H1 (cell line): Measurements from ENCODE around the gene GALNT13. TPM values are rescaled to one million over a fixed set of nuclear protein-coding genes. Genes with fewer than 3 reads are reported as not detected.
A peak's percentile ranks its signal among the peaks of the same experiment; 100 is the strongest.

ENCODE experiments used
- CTCF ChIA-PET: fragments of 300-600 bp; sonication (Branson Sonifier 250); formaldehyde crosslinking; loops from one replicate; lab custom pipeline; 2021; ENCODE audit not compliant: partially characterized antibody; lab: Charles Lee
- POLR2A ChIA-PET: fragments of 300-600 bp; sonication (Branson Sonifier 250); formaldehyde crosslinking; loops from one replicate; lab custom pipeline; 2021; ENCODE audit warnings: inconsistent platforms; ENCODE audit not compliant: partially characterized antibody; lab: Charles Lee
- DNase-seq, 2 experiments: peaks; one replicate each; pipeline versions ENCODE4 v3.0.0 to v3.0.0-alpha.2; 2010 to 2022; ENCODE audit warnings: low spot score in 2 of 2, low read depth in 1 of 2, mixed read lengths in 1 of 2
- FAIRE-seq: peaks from 2 replicates; lab custom pipeline; 2011; peaks lifted over from hg19 to GRCh38; lab: Jason Lieb, UNC
- H2AFZ ChIP-seq: 2 replicates; pipeline ENCODE4 v1.8.1; 2012; ENCODE audit warnings: low read length, inconsistent platforms
- H2AK5ac ChIP-seq: 2 replicates; pipeline ENCODE4 v1.6.1; 2013; ENCODE audit warnings: low read depth, low read length
- H2BK120ac ChIP-seq: replicated peaks from 2 replicates; pipeline ENCODE3; 2013; ENCODE audit warnings: low read depth, low read length, inconsistent platforms
- H2BK12ac ChIP-seq: 2 replicates; pipeline ENCODE4 v1.6.1; 2013; ENCODE audit warnings: low read depth, low read length
- H2BK15ac ChIP-seq: 2 replicates; pipeline ENCODE4 v1.6.1; 2013; ENCODE audit warnings: low read length
- H2BK20ac ChIP-seq: 2 replicates; pipeline ENCODE4 v1.6.1; 2013; ENCODE audit warnings: low read length
- H2BK5ac ChIP-seq: 2 replicates; pipeline ENCODE4 v1.6.1; 2013; ENCODE audit warnings: low read depth, low read length
- H3K14ac ChIP-seq: 2 replicates; pipeline ENCODE4 v1.6.1; 2013; ENCODE audit warnings: inconsistent platforms; ENCODE audit not compliant: insufficient read length
- H3K18ac ChIP-seq: 2 replicates; pipeline ENCODE4 v1.6.1; 2013; ENCODE audit warnings: low read length; ENCODE audit errors: extremely low read depth
- H3K23ac ChIP-seq: 2 replicates; pipeline ENCODE4 v1.6.1; 2013; ENCODE audit warnings: inconsistent platforms; ENCODE audit not compliant: insufficient read length
- H3K23me2 ChIP-seq: 2 replicates; pipeline ENCODE4 v1.6.1; 2013; ENCODE audit warnings: low read depth, low read length
- H3K27ac ChIP-seq: 2 replicates; pipeline ENCODE4 v1.6.1; 2011; ENCODE audit warnings: low read depth, low read length, inconsistent platforms
- H3K27me3 ChIP-seq, 4 experiments: replicated peaks in 1 of 4; 1 replicate in 1 of 4; 2 replicates in 3 of 4; pipeline versions ENCODE4 v1.6.1 to v1.8.1; 2011 to 2013; ENCODE audit warnings: low read length in 3 of 4, mild to moderate bottlenecking in 3 of 4, inconsistent platforms in 2 of 4, mixed read lengths in 2 of 4, moderate library complexity in 1 of 4; ENCODE audit not compliant: control insufficient read depth in 3 of 4, insufficient read depth in 3 of 4; ENCODE audit errors: extremely low read depth in 1 of 4
- H3K36me3 ChIP-seq, 4 experiments: 2 replicates each; pipeline versions ENCODE4 v1.6.1 to v1.8.1; 2011 to 2013; ENCODE audit warnings: mild to moderate bottlenecking in 4 of 4, low read length in 3 of 4, moderate library complexity in 2 of 4, control low read depth in 1 of 4, inconsistent platforms in 1 of 4; ENCODE audit not compliant: insufficient read depth in 4 of 4, control insufficient read depth in 2 of 4
- H3K4ac ChIP-seq: replicated peaks from 2 replicates; pipeline ENCODE3; 2013; ENCODE audit warnings: low read length, low read depth, mixed read lengths, inconsistent platforms; ENCODE audit not compliant: insufficient read length
- H3K4me1 ChIP-seq, 4 experiments: replicated peaks in 1 of 4; 1 replicate in 1 of 4; 2 replicates in 3 of 4; pipeline versions ENCODE4 v1.6.1 to v1.8.1; 2011 to 2013; ENCODE audit warnings: low read length in 3 of 4, inconsistent platforms in 2 of 4, mixed read lengths in 1 of 4; ENCODE audit not compliant: insufficient read depth in 4 of 4, control insufficient read depth in 3 of 4
- H3K4me2 ChIP-seq, 2 experiments: 2 replicates each; pipeline versions ENCODE4 v1.6.1 to v1.8.1; 2011 to 2013; ENCODE audit warnings: low read depth in 2 of 2, low read length in 2 of 2, control low read depth in 1 of 2, inconsistent platforms in 1 of 2, mild to moderate bottlenecking in 1 of 2; ENCODE audit not compliant: insufficient read depth in 1 of 2
- H3K4me3 ChIP-seq, 4 experiments: fragments of 200-600, 300-600 bp in 1 of 4; sonication (generic), shearing (Covaris generic), sonication (Bioruptor Twin) in 1 of 4; 2 replicates each; pipeline versions ENCODE4 v1.5.1 to v1.8.1; 2011 to 2016; ENCODE audit warnings: low read length in 4 of 4, low read depth in 3 of 4, control low read depth in 2 of 4, inconsistent platforms in 2 of 4, mild to moderate bottlenecking in 2 of 4, mixed read lengths in 1 of 4, moderate library complexity in 1 of 4; ENCODE audit not compliant: insufficient read depth in 2 of 4; ENCODE audit errors: extremely low read depth in 1 of 4
- H3K56ac ChIP-seq: replicated peaks from 2 replicates; pipeline ENCODE3; 2013; ENCODE audit warnings: low read depth, mild to moderate bottlenecking, mixed read lengths, low read length, inconsistent platforms; ENCODE audit not compliant: insufficient read length
- H3K79me1 ChIP-seq: 2 replicates; pipeline ENCODE4 v1.6.1; 2013; ENCODE audit warnings: low read depth, low read length, control low read depth
- H3K79me2 ChIP-seq, 2 experiments: 2 replicates each; pipeline versions ENCODE4 v1.6.1 to v1.8.1; 2012 to 2013; ENCODE audit warnings: low read length in 2 of 2, mild to moderate bottlenecking in 2 of 2, inconsistent platforms in 1 of 2; ENCODE audit not compliant: insufficient read depth in 2 of 2, control insufficient read depth in 1 of 2
- H3K9ac ChIP-seq, 4 experiments: replicated peaks in 1 of 4; 1 replicate in 1 of 4; 2 replicates in 3 of 4; pipeline versions ENCODE4 v1.6.1 to v1.8.1; 2011 to 2013; ENCODE audit warnings: low read depth in 3 of 4, low read length in 3 of 4, control low read depth in 2 of 4, mild to moderate bottlenecking in 2 of 4, moderate library complexity in 2 of 4, inconsistent platforms in 1 of 4; ENCODE audit errors: extremely low read depth in 1 of 4
- H3K9me3 ChIP-seq, 2 experiments: 2 replicates each; pipeline versions ENCODE4 v1.6.1 to v1.8.1; 2012 to 2013; ENCODE audit warnings: mild to moderate bottlenecking in 2 of 2, moderate library complexity in 2 of 2, control low read depth in 1 of 2, inconsistent platforms in 1 of 2, low read depth in 1 of 2, low read length in 1 of 2, mixed read lengths in 1 of 2; ENCODE audit not compliant: insufficient read depth in 2 of 2
- H4K20me1 ChIP-seq, 2 experiments: replicated peaks in 1 of 2; 2 replicates each; pipeline versions ENCODE3 to v1.8.1; 2011 to 2013; ENCODE audit warnings: inconsistent platforms in 2 of 2, low read length in 2 of 2, mild to moderate bottlenecking in 1 of 2; ENCODE audit not compliant: insufficient read depth in 2 of 2, control insufficient read depth in 1 of 2
- H4K5ac ChIP-seq: 2 replicates; pipeline ENCODE4 v1.6.1; 2013; ENCODE audit warnings: low read length, low read depth, mixed read lengths, inconsistent platforms; ENCODE audit not compliant: insufficient read length
- H4K8ac ChIP-seq: 2 replicates; pipeline ENCODE4 v1.8.0; 2013; ENCODE audit warnings: mild to moderate bottlenecking, moderate library complexity, low read length, inconsistent platforms; ENCODE audit not compliant: insufficient read depth; ENCODE audit errors: extremely low read depth
- H4K91ac ChIP-seq: replicated peaks from 2 replicates; pipeline ENCODE3; 2013; ENCODE audit warnings: low read length, mixed read lengths, inconsistent platforms; ENCODE audit not compliant: insufficient read length
- CEBPB ChIP-seq: IDR thresholded peaks from 2 replicates; pipeline ENCODE4 v1.6.1; 2012; ENCODE audit warnings: low read depth, low read length
- HDAC6 ChIP-seq: IDR thresholded peaks from one replicate; pipeline ENCODE4 v1.7.1; 2012; ENCODE audit warnings: low read depth, mild to moderate bottlenecking, inconsistent platforms, low read length, moderate library complexity
- polyA plus RNA-seq, 7 experiments: library from polyadenylated mRNA; depleted of rRNA in 3 of 7; stranded (reverse) in 5 of 7; unstranded in 2 of 7; fragments of >200 nt in 5 of 7; fragments of 200-250 nt in 2 of 7; gene quantifications; 1 replicate in 5 of 7; 2 replicates in 1 of 7; 4 replicates in 1 of 7; pipeline versions ENCODE4 v1.2.1 to v1.2.3, GENCODE V29; 2011 to 2013; ENCODE audit warnings: missing spikeins in 2 of 7, mixed read lengths in 2 of 7
- total RNA-seq: library from RNA; stranded (reverse); fragmentation: NEBNext Ultra II Directional; extraction: Animal tissue kit (Norgen Biotek cat#: 25700); gene quantifications from 2 replicates; pipeline ENCODE4 v1.2.1, GENCODE V29; 2021

The GALNT13 gene
- total and polyA plus RNA-seq, 2 of the 8 experiments (the other 6 are each of a cell fraction or from before 2014, with no cell fraction given), result 3.2 to 9.6 TPM

DNA sequence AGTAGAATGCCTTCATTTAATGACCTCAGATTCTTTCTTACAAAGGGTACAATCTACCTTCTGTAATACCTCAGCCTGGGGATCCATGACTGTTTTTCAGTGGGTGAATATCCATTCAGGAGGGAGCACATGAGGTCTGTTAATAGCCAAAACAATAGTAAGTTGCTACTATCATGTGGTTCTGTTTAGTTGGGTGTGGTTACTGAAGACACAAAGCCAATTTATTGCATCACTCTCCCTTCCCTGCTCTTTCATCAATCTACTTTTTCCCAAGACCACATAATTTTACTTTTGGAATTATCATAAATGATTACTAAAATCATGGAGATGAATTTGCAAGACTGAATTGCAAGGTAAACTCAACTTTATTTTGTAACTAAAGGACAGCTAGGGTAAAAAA lies 254.2 kb downstream of the GALNT13 start:
- no peak overlapping the region for H3K23ac ChIP-seq
- POLR2A ChIA-PET, result no interaction called here
- TF ChIP-seq HDAC6 (no peak), CEBPB (peak; percentile 60; the same call in 1 of the 2 replicates)
- no peak overlapping the region for H3K4me3 ChIP-seq
- H3K9me3 ChIP-seq, result no peaks in the 10 kb centered on the region
- no peaks in the 10 kb centered on the region for H3K27me3 ChIP-seq
- H3K79me2 ChIP-seq, result no peaks in the 10 kb centered on the region
- no peak overlapping the region for H4K8ac ChIP-seq
- peaks cover 0 to 2% (median 0%) of the 10 kb centered on the region in 4 experiments; a peak in 1 of 7 replicates for H3K4me1 ChIP-seq
- no peak overlapping the region for H2BK12ac ChIP-seq
- no peak overlapping the region for H2BK15ac ChIP-seq
- no peak overlapping the region for H3K18ac ChIP-seq
- no peak overlapping the region for H2AFZ ChIP-seq
- no peak overlapping the region for H3K4ac ChIP-seq
- H4K5ac ChIP-seq, result no peak overlapping the region
- H3K56ac ChIP-seq, result no peak overlapping the region
- no peak overlapping the region for H2BK20ac ChIP-seq
- no peaks in the 10 kb centered on the region for H3K23me2 ChIP-seq
- H3K36me3 ChIP-seq, result no peaks in the 10 kb centered on the region
- H3K9ac ChIP-seq, result no peak overlapping the region
- no peak overlapping the region for H3K14ac ChIP-seq
- no peaks in the 10 kb centered on the region for H4K20me1 ChIP-seq
- CTCF ChIA-PET, result no interaction called here
- H2AK5ac ChIP-seq, result no peak overlapping the region
- H2BK120ac ChIP-seq, result no peak overlapping the region
- no peaks in the 10 kb centered on the region for H3K79me1 ChIP-seq
- no peak overlapping the region for H4K91ac ChIP-seq
- no peak overlapping the region for H3K4me2 ChIP-seq
- H3K27ac ChIP-seq, result no peak overlapping the region
- no peak for DNase-seq
- no peak for FAIRE-seq
- no peak overlapping the region for H2BK5ac ChIP-seq
